ENCODE data around the gene USP11. TPM values are rescaled to one million over a fixed set of nuclear protein-coding genes. Genes with fewer than 3 reads are reported as not detected.

Gene USP11
- polyA plus RNA-seq, 1 donor (not counting 4 experiments of a cell fraction or from before 2014, with no cell fraction given): 6.3 TPM

GRCh38 chrX:47218920-47219815, 13.6 kb upstream of the USP11 start:
- dilution Hi-C loops (cut with MboI; ENCODE audit: extremely low pct_ligation_motif_present, low sequenced_read_pairs): no loop called here
- Histone ChIP-seq H3K36me3 (ENCODE audit: control insufficient read depth in 2 of 2, extremely low read depth in 1 of 2, insufficient read depth in 2 of 2, low read length in 2 of 2) (peaks cover 28 to 38% of the 10 kb centered on the region in 2 experiments), H3K4me1 (ENCODE audit: control insufficient read depth, extremely low read depth, insufficient read depth, low read length) (peaks cover 34% of the 10 kb centered on the region), H3K79me2 (ENCODE audit: control insufficient read depth, insufficient read depth, low read length) (peaks cover 43% of the 10 kb centered on the region), H3K27ac (ENCODE audit: control insufficient read depth, insufficient read depth, low read length) (peak overlapping the region; percentile 99), H3K27me3 (ENCODE audit: control insufficient read depth, extremely low read depth, insufficient read depth, low read length) (no peaks in the 10 kb centered on the region), H3K4me3 (ENCODE audit: control insufficient read depth in 2 of 3, extremely low read depth in 1 of 3, insufficient read depth in 2 of 3, low read depth in 1 of 3, low read length in 3 of 3) (peak overlapping the region; percentile 62 to 95 (median 82)), H3K9me1 (ENCODE audit: control insufficient read depth, extremely low read depth, insufficient read depth, low read length) (no peaks in the 10 kb centered on the region), H3K9ac (ENCODE audit: control insufficient read depth, extremely low read depth, insufficient read depth, low read length) (peak overlapping the region; percentile 94), H3K4me2 (ENCODE audit: control insufficient read depth, extremely low read depth, insufficient read depth, low read depth, low read length) (peak overlapping the region; percentile 94), H2AFZ (ENCODE audit: control insufficient read depth, low read length) (peak overlapping the region; percentile 35), H4K20me1 (ENCODE audit: control insufficient read depth, extremely low read depth, insufficient read depth, low read length) (peaks cover 28% of the 10 kb centered on the region), H3K9me3 (ENCODE audit: control insufficient read depth, low read depth, low read length) (no peaks in the 10 kb centered on the region)
- FAIRE-seq (no peak), DNase-seq (ENCODE audit: low read depth, low spot score) (no peak)
- TF ChIP-seq CTCF (optimal IDR thresholded peaks at IDR 0.05 in 1 of 3, IDR thresholded peaks at IDR 0.05 in 1 of 3, conservative IDR thresholded peaks at IDR 0.05 in 1 of 3; ENCODE audit: extremely low read depth in 1 of 3, insufficient read depth in 2 of 3, low read length in 3 of 3) (no peak), EZH2 (IDR thresholded peaks at IDR 0.05; ENCODE audit: low read length) (no peak)

GRCh38 chrX:47221756-47222155, 11.1 kb upstream of the USP11 start:
- Histone ChIP-seq H3K27ac (ENCODE audit: control insufficient read depth, insufficient read depth, low read length) (no peak overlapping the region), H3K27me3 (ENCODE audit: control insufficient read depth, extremely low read depth, insufficient read depth, low read length) (no peaks in the 10 kb centered on the region), H3K4me2 (ENCODE audit: control insufficient read depth, extremely low read depth, insufficient read depth, low read depth, low read length) (no peak overlapping the region), H3K36me3 (ENCODE audit: control insufficient read depth in 2 of 2, extremely low read depth in 1 of 2, insufficient read depth in 2 of 2, low read length in 2 of 2) (peaks cover 23 to 42% of the 10 kb centered on the region in 2 experiments), H3K4me3 (ENCODE audit: control insufficient read depth in 2 of 3, extremely low read depth in 1 of 3, insufficient read depth in 2 of 3, low read depth in 1 of 3, low read length in 3 of 3) (no peak overlapping the region), H3K9me3 (ENCODE audit: control insufficient read depth, low read depth, low read length) (no peaks in the 10 kb centered on the region), H3K9me1 (ENCODE audit: control insufficient read depth, extremely low read depth, insufficient read depth, low read length) (no peaks in the 10 kb centered on the region), H3K9ac (ENCODE audit: control insufficient read depth, extremely low read depth, insufficient read depth, low read length) (no peak overlapping the region), H4K20me1 (ENCODE audit: control insufficient read depth, extremely low read depth, insufficient read depth, low read length) (peaks cover 21% of the 10 kb centered on the region), H3K4me1 (ENCODE audit: control insufficient read depth, extremely low read depth, insufficient read depth, low read length) (peaks cover 20% of the 10 kb centered on the region), H3K79me2 (ENCODE audit: control insufficient read depth, insufficient read depth, low read length) (peaks cover 43% of the 10 kb centered on the region), H2AFZ (ENCODE audit: control insufficient read depth, low read length) (no peak overlapping the region)
- DNase-seq (ENCODE audit: low read depth, low spot score) (no peak), FAIRE-seq (no peak)
- dilution Hi-C loops (cut with MboI; ENCODE audit: extremely low pct_ligation_motif_present, low sequenced_read_pairs): no loop called here
- TF ChIP-seq EZH2 (IDR thresholded peaks at IDR 0.05; ENCODE audit: low read length) (no peak), CTCF (optimal IDR thresholded peaks at IDR 0.05 in 1 of 3, IDR thresholded peaks at IDR 0.05 in 1 of 3, conservative IDR thresholded peaks at IDR 0.05 in 1 of 3; ENCODE audit: extremely low read depth in 1 of 3, insufficient read depth in 2 of 3, low read length in 3 of 3) (no peak)
